ENCODE measurements around the gene LIPC.

Gene LIPC

GRCh38 chr15:58427987-58428386, 3.8 kb upstream of the LIPC start:
- Histone ChIP-seq H3K9me3 (replicated peaks in 1 of 2; ENCODE audit: control insufficient read depth in 2 of 2, insufficient read depth in 1 of 2, low read depth in 1 of 2, low read length in 2 of 2) (no peaks in the 10 kb centered on the region), H3K14ac (ENCODE audit: low read length) (no peak overlapping the region), H3K27ac (replicated peaks; ENCODE audit: low read length) (no peak overlapping the region), H3K36me3 (replicated peaks in 1 of 2; ENCODE audit: control insufficient read depth in 2 of 2, insufficient read depth in 2 of 2, low read length in 2 of 2) (no peaks in the 10 kb centered on the region), H3K23ac (ENCODE audit: low read depth, low read length, poor library complexity) (no peak overlapping the region), H2BK5ac (ENCODE audit: low read length) (no peak overlapping the region), H3K4me3 (ENCODE audit: low read length in 2 of 2) (no peak overlapping the region), H3K4me1 (ENCODE audit: control insufficient read depth in 2 of 2, insufficient read depth in 1 of 2, low read depth in 1 of 2, low read length in 2 of 2) (peaks cover 0 to 6% of the 10 kb centered on the region in 2 donors), H3K79me1 (ENCODE audit: low read depth, low read length) (peaks cover 4% of the 10 kb centered on the region), H3K4ac (ENCODE audit: low read length) (no peak overlapping the region), H2BK120ac (ENCODE audit: low read depth, low read length) (no peak overlapping the region), H3K9ac (ENCODE audit: low read depth, low read length, poor library complexity) (no peak overlapping the region), H2BK15ac (ENCODE audit: low read length) (no peak overlapping the region), H2BK12ac (ENCODE audit: low read length) (no peak overlapping the region), H2AFZ (ENCODE audit: low read length) (no peak overlapping the region), H3K4me2 (ENCODE audit: insufficient read depth, low read length, poor library complexity, severe bottlenecking) (no peak overlapping the region), H4K8ac (ENCODE audit: low read depth, low read length) (no peak overlapping the region), H3K18ac (ENCODE audit: low read length) (no peak overlapping the region), H3K27me3 (ENCODE audit: control insufficient read depth in 3 of 3, insufficient read depth in 3 of 3, low read depth in 1 of 3, low read length in 3 of 3) (no peaks in the 10 kb centered on the region), H4K91ac (ENCODE audit: low read depth, low read length, poor library complexity) (no peak overlapping the region), H2AK5ac (ENCODE audit: low read depth, low read length) (no peak overlapping the region)
- DNase-seq (ENCODE audit: low spot score), result no peak

- no peak for DNase-seq (ENCODE audit: low spot score)
- no peak overlapping the region for H2AFZ ChIP-seq (ENCODE audit: low read length)
- H3K27me3 ChIP-seq (ENCODE audit: control insufficient read depth in 3 of 3, insufficient read depth in 3 of 3, low read depth in 1 of 3, low read length in 3 of 3), result no peaks in the 10 kb centered on the region
- H4K8ac ChIP-seq (ENCODE audit: low read depth, low read length), result no peak overlapping the region
- no peaks in the 10 kb centered on the region for H3K9me3 ChIP-seq (replicated peaks in 1 of 2; ENCODE audit: control insufficient read depth in 2 of 2, insufficient read depth in 1 of 2, low read depth in 1 of 2, low read length in 2 of 2)
- H3K79me1 ChIP-seq (ENCODE audit: low read depth, low read length), result peaks cover 2% of the 10 kb centered on the region
- WGBS, 2 donors (ENCODE audit: extremely low coverage in 2 of 2, insufficient read length in 2 of 2, insufficient replicate concordance in 1 of 2), result no CpG with 5 or more reads among the region's 5 CpGs
- H2BK15ac ChIP-seq (ENCODE audit: low read length), result no peak overlapping the region
- H4K91ac ChIP-seq (ENCODE audit: low read depth, low read length, poor library complexity), result no peak overlapping the region
- H3K18ac ChIP-seq (ENCODE audit: low read length), result no peak overlapping the region
- H3K4me2 ChIP-seq (ENCODE audit: insufficient read depth, low read length, poor library complexity, severe bottlenecking), result no peak overlapping the region
- no peak overlapping the region for H3K23ac ChIP-seq (ENCODE audit: low read depth, low read length, poor library complexity)
- no peak overlapping the region for H3K14ac ChIP-seq (ENCODE audit: low read length)
- H2BK12ac ChIP-seq (ENCODE audit: low read length), result no peak overlapping the region
- H2AK5ac ChIP-seq (ENCODE audit: low read depth, low read length), result no peak overlapping the region
- H2BK5ac ChIP-seq (ENCODE audit: low read length), result no peak overlapping the region
- no peak overlapping the region for H3K27ac ChIP-seq (replicated peaks; ENCODE audit: low read length)
- no peaks in the 10 kb centered on the region for H3K36me3 ChIP-seq (replicated peaks in 1 of 2; ENCODE audit: control insufficient read depth in 2 of 2, insufficient read depth in 2 of 2, low read length in 2 of 2)
- H2BK120ac ChIP-seq (ENCODE audit: low read depth, low read length), result no peak overlapping the region
- no peak overlapping the region for H3K4me3 ChIP-seq (ENCODE audit: low read length in 2 of 2)
- peaks cover 5 to 8% of the 10 kb centered on the region in 2 donors for H3K4me1 ChIP-seq (ENCODE audit: control insufficient read depth in 2 of 2, insufficient read depth in 1 of 2, low read depth in 1 of 2, low read length in 2 of 2)
- H3K4ac ChIP-seq (ENCODE audit: low read length), result no peak overlapping the region
- H3K9ac ChIP-seq (ENCODE audit: low read depth, low read length, poor library complexity), result no peak overlapping the region
Measured at GRCh38 chr15:58430224-58430787, 1.5 kb upstream of the LIPC start.

GRCh38 chr15:58432401-58432800, 610 bp downstream of the LIPC start:
- no peak overlapping the region for H2AK5ac ChIP-seq (ENCODE audit: low read depth, low read length)
- peaks cover 5 to 7% of the 10 kb centered on the region in 2 donors for H3K4me1 ChIP-seq (ENCODE audit: control insufficient read depth in 2 of 2, insufficient read depth in 1 of 2, low read depth in 1 of 2, low read length in 2 of 2)
- no peak overlapping the region for H3K4me3 ChIP-seq (ENCODE audit: low read length in 2 of 2)
- H3K9me3 ChIP-seq (replicated peaks in 1 of 2; ENCODE audit: control insufficient read depth in 2 of 2, insufficient read depth in 1 of 2, low read depth in 1 of 2, low read length in 2 of 2), result no peaks in the 10 kb centered on the region
- H3K4me2 ChIP-seq (ENCODE audit: insufficient read depth, low read length, poor library complexity, severe bottlenecking), result no peak overlapping the region
- no peaks in the 10 kb centered on the region for H3K36me3 ChIP-seq (replicated peaks in 1 of 2; ENCODE audit: control insufficient read depth in 2 of 2, insufficient read depth in 2 of 2, low read length in 2 of 2)
- no peak overlapping the region for H3K27ac ChIP-seq (replicated peaks; ENCODE audit: low read length)
- no peak overlapping the region for H2BK12ac ChIP-seq (ENCODE audit: low read length)
- H4K91ac ChIP-seq (ENCODE audit: low read depth, low read length, poor library complexity), result no peak overlapping the region
- H2BK120ac ChIP-seq (ENCODE audit: low read depth, low read length), result no peak overlapping the region
- H2BK5ac ChIP-seq (ENCODE audit: low read length), result no peak overlapping the region
- H3K27me3 ChIP-seq (ENCODE audit: control insufficient read depth in 3 of 3, insufficient read depth in 3 of 3, low read depth in 1 of 3, low read length in 3 of 3), result no peaks in the 10 kb centered on the region
- H2AFZ ChIP-seq (ENCODE audit: low read length), result no peak overlapping the region
- peaks cover 2% of the 10 kb centered on the region for H3K79me1 ChIP-seq (ENCODE audit: low read depth, low read length)
- no CpG with 5 or more reads among the region's 7 CpGs for WGBS, 2 donors (ENCODE audit: extremely low coverage in 2 of 2, insufficient read length in 2 of 2, insufficient replicate concordance in 1 of 2)
- no peak for DNase-seq (ENCODE audit: low spot score)
- H3K18ac ChIP-seq (ENCODE audit: low read length), result no peak overlapping the region
- no peak overlapping the region for H3K4ac ChIP-seq (ENCODE audit: low read length)
- H3K9ac ChIP-seq (ENCODE audit: low read depth, low read length, poor library complexity), result no peak overlapping the region
- H4K8ac ChIP-seq (ENCODE audit: low read depth, low read length), result no peak overlapping the region
- no peak overlapping the region for H3K23ac ChIP-seq (ENCODE audit: low read depth, low read length, poor library complexity)
- no peak overlapping the region for H3K14ac ChIP-seq (ENCODE audit: low read length)
- no peak overlapping the region for H2BK15ac ChIP-seq (ENCODE audit: low read length)

- H2AK5ac ChIP-seq (ENCODE audit: low read depth, low read length), result no peak overlapping the region
- H2BK15ac ChIP-seq (ENCODE audit: low read length), result no peak overlapping the region
- H3K27me3 ChIP-seq (ENCODE audit: control insufficient read depth in 3 of 3, insufficient read depth in 3 of 3, low read depth in 1 of 3, low read length in 3 of 3), result no peaks in the 10 kb centered on the region
- WGBS, 2 donors (ENCODE audit: extremely low coverage in 2 of 2, insufficient read length in 2 of 2, insufficient replicate concordance in 1 of 2), result no CpG with 5 or more reads among the region's 4 CpGs
- H3K23ac ChIP-seq (ENCODE audit: low read depth, low read length, poor library complexity), result no peak overlapping the region
- no peak overlapping the region for H3K27ac ChIP-seq (replicated peaks; ENCODE audit: low read length)
- H3K18ac ChIP-seq (ENCODE audit: low read length), result no peak overlapping the region
- peak overlapping the region; percentile 61 for H2AFZ ChIP-seq (ENCODE audit: low read length)
- DNase-seq (ENCODE audit: low spot score), result no peak
- H3K9ac ChIP-seq (ENCODE audit: low read depth, low read length, poor library complexity), result no peak overlapping the region
- no peak overlapping the region for H3K4me2 ChIP-seq (ENCODE audit: insufficient read depth, low read length, poor library complexity, severe bottlenecking)
- no peak overlapping the region for H2BK5ac ChIP-seq (ENCODE audit: low read length)
- no peak overlapping the region for H4K8ac ChIP-seq (ENCODE audit: low read depth, low read length)
- H3K79me1 ChIP-seq (ENCODE audit: low read depth, low read length), result peaks cover 2% of the 10 kb centered on the region
- H4K91ac ChIP-seq (ENCODE audit: low read depth, low read length, poor library complexity), result no peak overlapping the region
- H2BK12ac ChIP-seq (ENCODE audit: low read length), result no peak overlapping the region
- H2BK120ac ChIP-seq (ENCODE audit: low read depth, low read length), result no peak overlapping the region
- no peaks in the 10 kb centered on the region for H3K36me3 ChIP-seq (replicated peaks in 1 of 2; ENCODE audit: control insufficient read depth in 2 of 2, insufficient read depth in 2 of 2, low read length in 2 of 2)
- no peak overlapping the region for H3K4me3 ChIP-seq (ENCODE audit: low read length in 2 of 2)
- H3K9me3 ChIP-seq (replicated peaks in 1 of 2; ENCODE audit: control insufficient read depth in 2 of 2, insufficient read depth in 1 of 2, low read depth in 1 of 2, low read length in 2 of 2), result no peaks in the 10 kb centered on the region
- H3K4me1 ChIP-seq (ENCODE audit: control insufficient read depth in 2 of 2, insufficient read depth in 1 of 2, low read depth in 1 of 2, low read length in 2 of 2), result peaks cover 5% of the 10 kb centered on the region in 2 donors
- H3K14ac ChIP-seq (ENCODE audit: low read length), result no peak overlapping the region
- no peak overlapping the region for H3K4ac ChIP-seq (ENCODE audit: low read length)
Measured at GRCh38 chr15:58433597-58434333, 2.0 kb downstream of the LIPC start.

Measured in neuronal stem cell (in vitro differentiated cells).